Measurements from ENCODE around the gene GPR27.

GPR27 gene

DNA sequence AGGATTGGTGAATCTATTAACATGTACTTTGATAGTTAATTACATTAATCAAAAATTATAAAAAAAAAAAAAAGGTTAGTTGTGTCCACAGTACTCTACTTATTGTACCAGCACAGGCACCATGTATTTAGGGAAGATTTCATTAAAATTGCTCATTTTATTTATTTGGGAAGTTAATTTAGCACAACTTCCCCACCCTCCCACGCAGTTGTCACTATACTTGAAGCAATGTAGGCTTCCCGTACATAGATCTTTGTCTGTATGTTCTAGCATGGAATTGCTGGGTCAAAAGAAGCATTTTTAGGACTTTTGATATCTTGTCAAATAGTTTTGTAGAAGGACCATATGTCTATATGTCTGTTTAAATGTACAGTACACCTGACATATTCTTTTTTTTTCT lies 4.4 kb downstream of the GPR27 start:
- H3K9ac ChIP-seq (ENCODE audit: low read depth, low read length, poor library complexity, severe bottlenecking) = no peak overlapping the region

DNA sequence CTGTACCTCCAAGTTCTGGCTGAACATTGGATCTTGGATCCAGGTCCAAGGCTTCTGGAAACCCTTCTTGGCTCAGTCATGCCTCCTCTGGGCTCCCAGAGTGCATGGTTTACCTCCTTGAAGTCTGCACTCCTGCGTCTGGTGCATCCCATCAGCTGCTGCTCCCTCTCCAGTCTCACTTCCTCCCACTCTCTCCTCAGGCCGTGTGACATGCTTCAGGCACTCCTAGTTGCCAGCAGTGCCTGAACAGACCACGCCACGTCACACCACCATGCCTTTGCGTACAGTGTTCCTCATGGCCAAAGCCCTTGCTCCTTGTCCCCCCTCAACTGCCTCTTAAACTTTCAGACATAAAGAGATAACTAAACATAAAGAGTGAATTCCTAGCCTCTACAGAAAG lies 5.7 kb downstream of the GPR27 start:
- Histone ChIP-seq H3K27me3 (ENCODE audit: insufficient read depth, low read length, poor library complexity, severe bottlenecking) (peaks cover 36% of the 10 kb centered on the region), H4K20me1 (ENCODE audit: insufficient read depth, low read length, poor library complexity, severe bottlenecking) (no peaks in the 10 kb centered on the region), H3K9me2 (replicated peaks; ENCODE audit: low read depth, low read length) (no peaks in the 10 kb centered on the region), H3K9me3 (ENCODE audit: insufficient read depth, low read depth, low read length) (no peaks in the 10 kb centered on the region), H3K79me2 (ENCODE audit: insufficient read depth, low read length) (no peaks in the 10 kb centered on the region), H2AFZ (ENCODE audit: low read length) (no peak overlapping the region), H3K4me3 (ENCODE audit: low read length, poor library complexity, severe bottlenecking) (no peak overlapping the region), H3F3A (ENCODE audit: low read depth) (no peaks in the 10 kb centered on the region), H3K4me2 (ENCODE audit: low read depth, low read length, poor library complexity, severe bottlenecking) (no peak overlapping the region), H3K9ac (ENCODE audit: low read depth, low read length, poor library complexity, severe bottlenecking) (no peak overlapping the region), H3K36me3 (ENCODE audit: insufficient read depth, low read length) (no peaks in the 10 kb centered on the region), H3K4me1 (ENCODE audit: insufficient read depth, low read length, poor library complexity, severe bottlenecking) (no peaks in the 10 kb centered on the region)
- TF ChIP-seq, protein P1, sequence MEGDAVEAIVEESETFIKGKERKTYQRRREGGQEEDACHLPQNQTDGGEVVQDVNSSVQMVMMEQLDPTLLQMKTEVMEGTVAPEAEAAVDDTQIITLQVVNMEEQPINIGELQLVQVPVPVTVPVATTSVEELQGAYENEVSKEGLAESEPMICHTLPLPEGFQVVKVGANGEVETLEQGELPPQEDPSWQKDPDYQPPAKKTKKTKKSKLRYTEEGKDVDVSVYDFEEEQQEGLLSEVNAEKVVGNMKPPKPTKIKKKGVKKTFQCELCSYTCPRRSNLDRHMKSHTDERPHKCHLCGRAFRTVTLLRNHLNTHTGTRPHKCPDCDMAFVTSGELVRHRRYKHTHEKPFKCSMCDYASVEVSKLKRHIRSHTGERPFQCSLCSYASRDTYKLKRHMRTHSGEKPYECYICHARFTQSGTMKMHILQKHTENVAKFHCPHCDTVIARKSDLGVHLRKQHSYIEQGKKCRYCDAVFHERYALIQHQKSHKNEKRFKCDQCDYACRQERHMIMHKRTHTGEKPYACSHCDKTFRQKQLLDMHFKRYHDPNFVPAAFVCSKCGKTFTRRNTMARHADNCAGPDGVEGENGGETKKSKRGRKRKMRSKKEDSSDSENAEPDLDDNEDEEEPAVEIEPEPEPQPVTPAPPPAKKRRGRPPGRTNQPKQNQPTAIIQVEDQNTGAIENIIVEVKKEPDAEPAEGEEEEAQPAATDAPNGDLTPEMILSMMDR (conservative IDR thresholded peaks at IDR 0.05; ENCODE audit: low read length) = no peak
- no peak for TF ChIP-seq EZH2phosphoT487 (IDR thresholded peaks at IDR 0.05; ENCODE audit: borderline replicate concordance)

More for the DNA sequence above, 4.4 kb downstream of the GPR27 start:
- Histone ChIP-seq H4K20me1 (ENCODE audit: insufficient read depth, low read length, poor library complexity, severe bottlenecking) (no peaks in the 10 kb centered on the region), H3K79me2 (ENCODE audit: insufficient read depth, low read length) (no peaks in the 10 kb centered on the region), H3K9me2 (replicated peaks; ENCODE audit: low read depth, low read length) (no peaks in the 10 kb centered on the region), H3K27me3 (ENCODE audit: insufficient read depth, low read length, poor library complexity, severe bottlenecking) (peaks cover 36% of the 10 kb centered on the region), H3K4me1 (ENCODE audit: insufficient read depth, low read length, poor library complexity, severe bottlenecking) (no peaks in the 10 kb centered on the region), H2AFZ (ENCODE audit: low read length) (no peak overlapping the region), H3F3A (ENCODE audit: low read depth) (no peaks in the 10 kb centered on the region), H3K4me2 (ENCODE audit: low read depth, low read length, poor library complexity, severe bottlenecking) (no peak overlapping the region), H3K4me3 (ENCODE audit: low read length, poor library complexity, severe bottlenecking) (no peak overlapping the region), H3K36me3 (ENCODE audit: insufficient read depth, low read length) (no peaks in the 10 kb centered on the region), H3K9me3 (ENCODE audit: insufficient read depth, low read depth, low read length) (no peaks in the 10 kb centered on the region)
- no peak for TF ChIP-seq EZH2phosphoT487 (IDR thresholded peaks at IDR 0.05; ENCODE audit: borderline replicate concordance)
- TF ChIP-seq, protein P1 (conservative IDR thresholded peaks at IDR 0.05; ENCODE audit: low read length) = no peak

DNA sequence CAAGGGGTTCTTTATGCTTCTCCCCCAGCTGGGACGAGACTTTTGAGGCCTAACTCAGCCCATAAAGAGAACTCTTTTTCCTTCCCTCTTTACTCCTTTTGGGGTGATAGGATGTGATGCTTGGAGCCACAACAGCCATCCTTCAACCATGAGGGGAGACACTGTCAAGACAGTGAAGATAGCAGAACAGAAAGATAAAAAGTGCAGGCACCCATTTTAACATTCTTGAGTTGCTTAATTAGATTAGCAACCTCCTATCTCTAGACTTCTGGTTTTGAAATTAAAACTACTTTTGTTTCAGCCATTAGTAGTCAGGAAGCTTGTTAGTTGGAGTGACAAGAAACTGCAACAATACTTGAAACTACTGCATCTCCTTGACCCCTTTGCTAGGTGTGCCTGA lies 6.5 kb downstream of the GPR27 start:
- Histone ChIP-seq H4K20me1 (ENCODE audit: insufficient read depth, low read length, poor library complexity, severe bottlenecking) (no peaks in the 10 kb centered on the region), H3K9me3 (ENCODE audit: insufficient read depth, low read depth, low read length) (no peaks in the 10 kb centered on the region), H3F3A (ENCODE audit: low read depth) (no peaks in the 10 kb centered on the region), H3K27me3 (ENCODE audit: insufficient read depth, low read length, poor library complexity, severe bottlenecking) (peaks cover 36% of the 10 kb centered on the region), H3K4me2 (ENCODE audit: low read depth, low read length, poor library complexity, severe bottlenecking) (no peak overlapping the region), H3K9ac (ENCODE audit: low read depth, low read length, poor library complexity, severe bottlenecking) (no peak overlapping the region), H3K4me3 (ENCODE audit: low read length, poor library complexity, severe bottlenecking) (no peak overlapping the region), H3K36me3 (ENCODE audit: insufficient read depth, low read length) (no peaks in the 10 kb centered on the region), H3K9me2 (replicated peaks; ENCODE audit: low read depth, low read length) (no peaks in the 10 kb centered on the region), H3K4me1 (ENCODE audit: insufficient read depth, low read length, poor library complexity, severe bottlenecking) (no peaks in the 10 kb centered on the region), H3K79me2 (ENCODE audit: insufficient read depth, low read length) (no peaks in the 10 kb centered on the region), H2AFZ (ENCODE audit: low read length) (no peak overlapping the region)
- TF ChIP-seq EZH2phosphoT487 (IDR thresholded peaks at IDR 0.05; ENCODE audit: borderline replicate concordance) = no peak
- TF ChIP-seq, protein P1 (conservative IDR thresholded peaks at IDR 0.05; ENCODE audit: low read length) = no peak
